ENCODE results near the gene ADNP.

ADNP gene

GRCh38 chr20:50843331-50844276, 87.6 kb downstream of the ADNP start:
- no peaks in the 10 kb centered on the region for H3K27me3 Mint-ChIP-seq (ENCODE audit: low read depth)
- no peak for TF ChIP-seq CTCF (IDR thresholded peaks at IDR 0.05; ENCODE audit: unreplicated experiment in 3 of 3)
- no peaks in the 10 kb centered on the region for H3K36me3 Mint-ChIP-seq (ENCODE audit: low read depth)
- H3K9me3 Mint-ChIP-seq, result no peaks in the 10 kb centered on the region
- no peak overlapping the region for H3K4me3 Mint-ChIP-seq
- H3K4me1 Mint-ChIP-seq, result peaks cover 8% of the 10 kb centered on the region
- no peak overlapping the region for H3K27ac Mint-ChIP-seq

GRCh38 chr20:50842821-50843220, 88.4 kb downstream of the ADNP start:
- no peak overlapping the region for H3K4me3 Mint-ChIP-seq
- no peaks in the 10 kb centered on the region for H3K27me3 Mint-ChIP-seq (ENCODE audit: low read depth)
- peaks cover 4% of the 10 kb centered on the region for H3K4me1 Mint-ChIP-seq
- H3K36me3 Mint-ChIP-seq (ENCODE audit: low read depth), result no peaks in the 10 kb centered on the region
- no peak for TF ChIP-seq CTCF (IDR thresholded peaks at IDR 0.05; ENCODE audit: unreplicated experiment in 3 of 3)
- H3K9me3 Mint-ChIP-seq, result no peaks in the 10 kb centered on the region
- H3K27ac Mint-ChIP-seq, result no peak overlapping the region
